Left ventricle myocardium superior (tissue), 1 donor: Measurements from ENCODE around the gene AGAP1. TPM values are rescaled to one million over a fixed set of nuclear protein-coding genes. Genes with fewer than 3 reads are reported as not detected.

Experiments used
- ATAC-seq: fragments of 200-7000 bp; cut with Tn5 transposase; one replicate; pipeline ENCODE4 v1.9.1; 2020; ENCODE audit warnings: mild to moderate bottlenecking, moderate library complexity
- DNase-seq: peaks from one replicate; pipeline ENCODE4 v3.0.0-alpha.2; 2020
- intact Hi-C: fragments of 100-400 bp; cut with micrococcal nuclease; formaldehyde crosslinking; loops from one replicate; pipeline ENCODE4 v1.11.0; 2022
- total RNA-seq: library from RNA; stranded (reverse); fragmentation: NEBNext Ultra II Directional; extraction: Animal tissue kit (Norgen Biotek cat#: 25700); gene quantifications from one replicate; pipeline ENCODE4 v1.2.1, GENCODE V29; 2021
- donor health status: DM: no; HTN: yes; CAD: no; lungs with severe emphysema.

The AGAP1 gene
- total RNA-seq, 1 donor from 2014 or later, result 22.3 TPM

DNA sequence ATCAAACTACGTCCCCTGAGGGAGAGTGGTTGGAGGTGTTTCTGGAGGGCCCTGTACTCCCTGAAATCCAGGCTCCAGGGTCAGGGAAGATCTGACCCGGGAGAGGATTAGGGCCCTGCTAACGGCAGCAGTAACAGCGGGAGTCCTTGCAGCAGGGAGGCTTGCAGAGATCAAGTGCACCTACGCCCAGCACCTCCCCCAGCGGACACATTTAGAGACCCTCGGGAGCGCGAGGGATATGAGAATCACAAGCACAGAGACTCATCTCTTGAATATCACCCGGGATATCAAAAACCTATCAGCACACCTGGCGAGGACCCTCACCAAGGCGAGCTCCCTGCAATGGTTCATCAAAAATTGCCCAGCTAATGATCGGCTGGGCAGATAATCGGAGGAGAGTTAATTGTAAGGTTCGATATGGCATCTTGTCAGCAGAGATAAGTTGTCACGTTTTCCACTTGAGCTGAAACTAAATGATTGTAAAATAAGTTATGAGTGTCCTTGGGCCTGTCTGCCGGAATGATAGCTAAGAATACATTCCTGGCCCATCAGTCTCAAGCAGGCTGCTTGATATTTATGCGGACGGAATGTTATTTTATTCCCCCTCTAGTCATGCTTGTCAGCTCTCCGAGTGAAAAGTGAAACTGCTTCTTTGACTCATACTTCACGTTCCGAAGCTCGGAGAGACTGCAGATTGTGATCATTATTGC, 464.5 kb downstream of the AGAP1 start:
- intact Hi-C loops, result no loop called here
- DNase-seq (no peak), ATAC-seq (no peak)

- intact Hi-C loops, result no loop called here
- ATAC-seq (no peak), DNase-seq (no peak)
These were observed 465.1 kb downstream of the AGAP1 start for GRCh38 chr2:235958931-235959410.

GRCh38 chr2:235960011-235960715, 466.3 kb downstream of the AGAP1 start:
- ATAC-seq (no peak), DNase-seq (no peak)
- intact Hi-C loops, result no loop called here

- DNase-seq, result no peak
- ATAC-seq, result no peak
- intact Hi-C loops, result no loop called here
These were observed 467.1 kb downstream of the AGAP1 start for GRCh38 chr2:235960716-235961640.

- no peak for DNase-seq
- intact Hi-C loops, result no loop called here
- no peak for ATAC-seq
These were observed 467.9 kb downstream of the AGAP1 start for GRCh38 chr2:235961711-235962110.

- no peak for ATAC-seq
- intact Hi-C loops, result no loop called here
- DNase-seq, result no peak
These were observed 470.2 kb downstream of the AGAP1 start for GRCh38 chr2:235963853-235964577.

DNA sequence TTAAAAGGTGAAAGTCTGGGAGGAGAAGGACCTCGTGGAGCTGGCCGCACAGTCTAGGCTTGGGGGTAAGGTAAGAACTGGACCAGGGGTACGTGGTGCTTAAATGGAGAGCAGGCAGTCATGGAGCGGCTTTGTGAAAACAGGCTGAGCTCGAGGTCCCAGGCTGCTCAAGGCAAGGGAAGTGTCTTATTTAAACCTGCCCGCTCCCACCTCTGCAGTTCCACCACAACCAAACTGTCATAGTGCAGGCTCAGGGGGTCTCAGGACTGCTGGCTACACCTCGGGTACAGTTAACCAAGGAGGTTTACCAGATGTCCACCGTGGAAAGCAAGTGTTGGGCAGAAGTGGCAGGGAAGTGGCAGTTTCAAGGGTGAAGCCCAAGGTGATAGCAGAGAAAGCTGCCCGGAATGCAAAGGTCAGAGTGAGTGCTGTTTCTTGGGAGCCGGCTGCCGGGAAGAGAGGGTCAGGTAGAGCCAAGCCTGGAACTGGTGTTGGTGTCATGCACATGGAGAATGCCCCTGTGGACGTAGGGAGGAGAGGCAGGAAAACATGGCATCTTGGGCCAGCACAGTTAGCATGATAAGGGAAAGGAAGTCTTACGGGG, 471.0 kb downstream of the AGAP1 start:
- intact Hi-C loops, result no loop called here
- DNase-seq (no peak), ATAC-seq (no peak)

- DNase-seq (no peak), ATAC-seq (no peak)
- intact Hi-C loops, result no loop called here
These were observed 472.6 kb downstream of the AGAP1 start for GRCh38 chr2:235966396-235966795.

DNA sequence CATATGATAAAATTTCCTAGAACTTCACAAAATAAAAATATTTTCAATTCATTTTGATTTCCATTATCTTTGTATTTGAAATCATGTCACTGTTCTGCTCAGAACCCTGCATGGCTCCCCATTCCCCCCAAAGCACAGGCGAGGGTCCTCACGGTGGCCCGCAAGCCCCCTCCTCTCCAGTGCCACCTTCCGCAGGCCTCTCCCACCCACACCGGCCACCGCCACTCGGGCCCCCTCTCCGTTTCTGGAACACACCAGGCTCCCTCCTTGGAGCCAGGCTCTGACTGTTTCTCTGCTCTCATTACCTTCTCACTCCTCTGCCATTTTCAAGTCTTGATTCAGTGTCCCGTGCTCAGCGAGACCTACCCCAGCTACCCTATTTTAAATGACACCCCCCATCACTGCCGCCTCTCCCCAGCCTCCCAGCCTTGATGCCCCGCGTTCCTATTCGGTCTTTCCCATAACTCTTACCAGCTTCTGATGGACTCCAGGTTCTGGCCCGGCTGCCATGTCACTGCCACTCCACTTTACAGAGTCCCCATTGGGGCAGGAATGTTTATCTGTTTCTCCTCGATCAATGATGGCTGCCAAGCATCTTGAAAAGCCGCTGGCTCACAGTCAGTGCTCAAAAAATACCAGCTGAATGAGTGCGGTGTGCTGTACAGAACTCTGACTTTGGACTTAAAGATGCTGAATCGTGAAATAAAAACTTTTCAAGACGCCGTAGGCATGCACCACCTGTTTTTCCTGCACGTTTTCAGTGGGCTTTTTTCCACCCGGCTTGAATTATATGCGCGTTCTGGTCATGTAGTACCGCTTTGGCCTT, 473.3 kb downstream of the AGAP1 start:
- intact Hi-C loops, result no loop called here
- no peak for DNase-seq
- no peak for ATAC-seq

DNA sequence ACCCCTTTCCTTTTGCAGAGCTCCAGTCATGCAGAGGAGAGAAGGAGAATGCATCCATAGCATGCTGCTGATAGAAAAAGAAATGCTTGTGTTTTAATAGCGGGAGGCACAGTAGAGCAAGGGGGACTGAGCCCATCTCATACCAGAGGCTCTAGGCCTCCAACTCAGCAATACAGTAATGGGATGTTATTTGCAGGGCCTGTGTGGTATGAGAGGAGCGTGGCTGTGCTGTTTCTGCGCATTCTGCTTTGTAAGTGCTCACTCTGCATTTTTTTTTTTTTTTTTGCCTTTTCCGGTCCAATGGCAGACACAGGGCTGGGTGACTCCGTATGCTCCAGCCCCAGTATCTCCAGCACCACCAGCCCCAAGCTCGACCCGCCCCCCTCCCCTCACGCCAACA, 474.3 kb downstream of the AGAP1 start:
- no peak for ATAC-seq
- no peak for DNase-seq
- intact Hi-C loops, result no loop called here

GRCh38 chr2:235968616-235969324, 474.9 kb downstream of the AGAP1 start:
- peak; percentile 72 for DNase-seq
- peak; percentile 95 for ATAC-seq
- intact Hi-C loops, result no loop called here

- DNase-seq (no peak), ATAC-seq (no peak)
- intact Hi-C loops, result no loop called here
These were observed 476.6 kb downstream of the AGAP1 start for GRCh38 chr2:235970204-235971040.

- intact Hi-C loops, result no loop called here
- DNase-seq (no peak), ATAC-seq (no peak)
These were observed 482.7 kb downstream of the AGAP1 start for GRCh38 chr2:235976516-235976915.

GRCh38 chr2:235976956-235977355, 483.1 kb downstream of the AGAP1 start:
- ATAC-seq (no peak), DNase-seq (no peak)
- intact Hi-C loops, result no loop called here

DNA sequence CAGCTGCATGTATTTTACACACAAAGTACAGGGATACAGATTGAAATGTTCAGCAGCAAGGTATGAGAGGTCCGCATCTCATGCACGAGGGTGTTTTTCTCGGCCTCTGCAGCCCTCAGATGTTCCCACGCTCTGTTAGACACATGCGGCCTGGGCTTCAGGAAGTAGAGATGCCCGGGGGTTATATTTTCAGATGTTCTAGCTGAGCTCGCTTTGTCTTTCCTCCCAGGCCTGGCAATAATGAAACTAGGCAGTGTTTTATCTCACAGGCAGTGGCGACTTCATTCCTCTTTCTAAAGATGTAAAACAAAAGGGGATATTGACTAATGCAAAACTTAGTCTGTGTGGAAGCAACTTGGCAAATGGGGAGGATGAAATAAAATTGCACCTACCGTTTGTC, 483.6 kb downstream of the AGAP1 start:
- DNase-seq, result no peak
- intact Hi-C loops, result no loop called here
- no peak for ATAC-seq

DNA sequence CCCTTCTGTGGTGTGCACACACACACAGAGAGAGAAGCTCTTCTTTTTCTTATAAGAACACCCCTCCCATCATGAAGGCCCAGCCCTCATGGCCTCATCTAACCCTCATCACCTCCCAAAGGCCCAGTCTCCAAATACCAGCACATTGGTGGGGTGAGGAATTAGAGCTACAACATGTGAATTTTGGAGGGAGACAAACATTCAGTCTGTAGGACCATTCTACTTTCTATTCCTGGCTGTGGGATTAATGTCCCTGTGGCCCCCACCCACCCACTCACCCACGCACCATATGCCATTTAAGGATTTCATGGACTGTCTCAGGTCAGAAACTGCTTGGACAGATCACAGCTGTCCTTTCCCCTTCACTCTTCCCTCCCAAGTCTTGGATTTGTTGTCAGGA, 484.2 kb downstream of the AGAP1 start:
- DNase-seq, result no peak
- intact Hi-C loops, result no loop called here
- ATAC-seq, result peak; percentile 22
